Caco-2 (cell line): ENCODE results near the gene MLEC. TPM values are rescaled to one million over a fixed set of nuclear protein-coding genes. Genes with fewer than 3 reads are reported as not detected.

Experiments
- BruUV-seq: library from RNA; stranded (reverse); fragments of 400-500 nt; replicated peaks from 2 replicates; lab custom pipeline; 2021; lab: Mats Ljungman, UMichigan
- CTCF ChIA-PET: fragments of 300-600 bp; sonication (Branson Sonifier 250); formaldehyde crosslinking; loops from one replicate; lab custom pipeline; 2022; ENCODE audit warnings: antibody characterized with exemption; lab: Charles Lee
- POLR2A ChIA-PET: fragments of 300-600 bp; sonication (Branson Sonifier 250); formaldehyde crosslinking; loops from one replicate; lab custom pipeline; 2022; ENCODE audit warnings: antibody characterized with exemption; lab: Charles Lee
- DNase-seq, 2 experiments: peaks; one replicate each; pipeline versions ENCODE4 v3.0.0 to v3.0.0-alpha.2; 2020 to 2022
- H3K27me3 ChIP-seq: replicated peaks from 2 replicates; pipeline ENCODE4 v1.6.0; 2011; ENCODE audit warnings: low read length; ENCODE audit not compliant: control insufficient read depth, insufficient read depth
- H3K36me3 ChIP-seq: 2 replicates; pipeline ENCODE4 v1.5.1; 2011; ENCODE audit warnings: low read length; ENCODE audit not compliant: control insufficient read depth, insufficient read depth
- H3K4me1 ChIP-seq: fragments of 250-450 bp; sonication (Bioruptor Pico); 2 replicates; pipeline ENCODE4 v1.5.1; 2020; ENCODE audit warnings: mild to moderate bottlenecking
- H3K4me3 ChIP-seq: 2 replicates; pipeline ENCODE4 v1.5.1; 2011; ENCODE audit warnings: low read depth, mild to moderate bottlenecking, control low read depth, low read length
- H3K9me3 ChIP-seq: fragments of 250-450 bp; sonication (Bioruptor Pico); 2 replicates; pipeline ENCODE4 v1.5.1; 2020; ENCODE audit warnings: mild to moderate bottlenecking, moderate library complexity
- H3K27ac Mint-ChIP-seq: one replicate; pipeline ENCODE4 v1.8.0; 2022; ENCODE audit warnings: mixed read lengths; ENCODE audit not compliant: unreplicated experiment
- H3K27me3 Mint-ChIP-seq: one replicate; pipeline ENCODE4 v1.8.0; 2022; ENCODE audit warnings: mixed read lengths; ENCODE audit not compliant: insufficient read depth, unreplicated experiment
- H3K36me3 Mint-ChIP-seq: one replicate; pipeline ENCODE4 v1.8.0; 2022; ENCODE audit warnings: mild to moderate bottlenecking, mixed read lengths; ENCODE audit not compliant: insufficient read depth, unreplicated experiment
- H3K4me1 Mint-ChIP-seq: one replicate; pipeline ENCODE4 v1.8.0; 2022; ENCODE audit warnings: low read depth, mixed read lengths; ENCODE audit not compliant: unreplicated experiment
- H3K4me3 Mint-ChIP-seq: one replicate; pipeline ENCODE4 v1.8.0; 2022; ENCODE audit warnings: mild to moderate bottlenecking, moderate library complexity, mixed read lengths; ENCODE audit not compliant: unreplicated experiment
- H3K9me3 Mint-ChIP-seq: one replicate; pipeline ENCODE4 v1.8.0; 2022; ENCODE audit warnings: mixed read lengths; ENCODE audit not compliant: unreplicated experiment
- intact Hi-C: fragments of 100-400 bp; cut with micrococcal nuclease; formaldehyde crosslinking; loops from one replicate; pipeline ENCODE4 v1.10.0; 2022; ENCODE audit not compliant: unreplicated experiment
- total RNA-seq: library from RNA; stranded (reverse); gene quantifications from 2 replicates; pipeline ENCODE4 v1.2.3, GENCODE V29; 2022
- TF ChIP-seq, protein P1 (sequence below), 2 experiments: fragments of 200-600 bp in 1 of 2; IDR thresholded peaks; 1 replicate in 1 of 2; 2 replicates in 1 of 2; pipeline versions ENCODE4 v1.5.1 to v1.8.0; 2011 to 2022; ENCODE audit warnings: antibody characterized with exemption in 1 of 2, control low read depth in 1 of 2, inconsistent platforms in 1 of 2, low read depth in 1 of 2, low read length in 1 of 2, mild to moderate bottlenecking in 1 of 2, moderate library complexity in 1 of 2; ENCODE audit not compliant: insufficient read depth in 1 of 2, severe bottlenecking in 1 of 2, unreplicated experiment in 1 of 2

The MLEC gene
- total RNA-seq, 1 experiment from 2014 or later, result 150 TPM

DNA sequence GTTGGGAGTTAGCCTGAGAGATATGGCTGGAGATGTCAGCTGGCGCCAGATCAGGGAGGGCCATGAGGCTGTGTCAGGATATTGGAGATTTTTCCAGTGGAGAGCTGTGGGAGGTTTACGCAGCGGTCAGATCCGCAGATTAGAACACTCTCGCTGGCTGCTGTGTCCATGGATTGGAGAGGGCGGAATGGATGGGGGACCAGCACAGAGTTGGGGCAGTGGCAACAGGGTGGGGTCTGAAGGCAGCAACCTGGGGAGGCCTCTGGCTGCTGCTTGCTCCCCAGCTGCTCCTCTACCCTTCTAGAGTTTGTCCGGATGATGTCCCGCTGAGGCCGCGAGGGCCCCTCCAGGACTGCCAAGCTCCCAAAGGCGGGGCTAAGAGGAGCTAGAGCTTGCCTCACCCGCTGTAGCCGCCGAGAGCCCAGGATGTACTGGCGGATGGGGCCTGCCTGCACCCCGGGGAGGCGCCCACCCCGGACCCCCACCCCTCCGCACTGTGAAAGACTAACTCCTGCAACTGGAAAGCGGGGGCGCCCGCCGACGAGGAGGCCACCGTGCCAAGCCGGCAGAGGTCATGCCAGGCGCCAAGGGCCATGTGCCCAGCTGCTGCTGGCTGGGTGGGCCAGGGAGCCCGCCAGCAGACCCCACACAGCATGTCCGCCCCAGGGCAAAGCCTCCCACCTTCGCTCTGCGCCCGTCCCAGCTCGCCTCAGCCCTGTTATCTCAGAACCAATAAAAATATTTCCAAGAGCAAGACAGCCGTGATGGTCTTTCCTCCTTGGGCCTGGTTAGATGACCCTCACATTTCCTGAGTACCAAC is 20.2 kb upstream of the MLEC start:
- H3K27ac Mint-ChIP-seq, result no peak overlapping the region
- Histone ChIP-seq H3K4me3 (no peak overlapping the region), H3K36me3 (no peaks in the 10 kb centered on the region), H3K4me1 (no peaks in the 10 kb centered on the region), H3K27me3 (no peaks in the 10 kb centered on the region), H3K9me3 (no peaks in the 10 kb centered on the region)
- H3K4me3 Mint-ChIP-seq, result no peak overlapping the region
- ChIA-PET POLR2A (no interaction called here), CTCF (no interaction called here)
- BruUV-seq, result no TSS peak
- no peaks in the 10 kb centered on the region for H3K36me3 Mint-ChIP-seq
- H3K4me1 Mint-ChIP-seq, result no peaks in the 10 kb centered on the region
- H3K27me3 Mint-ChIP-seq, result no peaks in the 10 kb centered on the region
- H3K9me3 Mint-ChIP-seq, result no peaks in the 10 kb centered on the region
- no peak for DNase-seq
- intact Hi-C loops, result no loop called here
- TF ChIP-seq, protein P1, sequence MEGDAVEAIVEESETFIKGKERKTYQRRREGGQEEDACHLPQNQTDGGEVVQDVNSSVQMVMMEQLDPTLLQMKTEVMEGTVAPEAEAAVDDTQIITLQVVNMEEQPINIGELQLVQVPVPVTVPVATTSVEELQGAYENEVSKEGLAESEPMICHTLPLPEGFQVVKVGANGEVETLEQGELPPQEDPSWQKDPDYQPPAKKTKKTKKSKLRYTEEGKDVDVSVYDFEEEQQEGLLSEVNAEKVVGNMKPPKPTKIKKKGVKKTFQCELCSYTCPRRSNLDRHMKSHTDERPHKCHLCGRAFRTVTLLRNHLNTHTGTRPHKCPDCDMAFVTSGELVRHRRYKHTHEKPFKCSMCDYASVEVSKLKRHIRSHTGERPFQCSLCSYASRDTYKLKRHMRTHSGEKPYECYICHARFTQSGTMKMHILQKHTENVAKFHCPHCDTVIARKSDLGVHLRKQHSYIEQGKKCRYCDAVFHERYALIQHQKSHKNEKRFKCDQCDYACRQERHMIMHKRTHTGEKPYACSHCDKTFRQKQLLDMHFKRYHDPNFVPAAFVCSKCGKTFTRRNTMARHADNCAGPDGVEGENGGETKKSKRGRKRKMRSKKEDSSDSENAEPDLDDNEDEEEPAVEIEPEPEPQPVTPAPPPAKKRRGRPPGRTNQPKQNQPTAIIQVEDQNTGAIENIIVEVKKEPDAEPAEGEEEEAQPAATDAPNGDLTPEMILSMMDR (IDR thresholded peaks at IDR 0.05; ENCODE audit: insufficient read depth in 1 of 2, low read depth in 1 of 2, low read length in 1 of 2, severe bottlenecking in 1 of 2, unreplicated experiment in 1 of 2), result no peak

DNA sequence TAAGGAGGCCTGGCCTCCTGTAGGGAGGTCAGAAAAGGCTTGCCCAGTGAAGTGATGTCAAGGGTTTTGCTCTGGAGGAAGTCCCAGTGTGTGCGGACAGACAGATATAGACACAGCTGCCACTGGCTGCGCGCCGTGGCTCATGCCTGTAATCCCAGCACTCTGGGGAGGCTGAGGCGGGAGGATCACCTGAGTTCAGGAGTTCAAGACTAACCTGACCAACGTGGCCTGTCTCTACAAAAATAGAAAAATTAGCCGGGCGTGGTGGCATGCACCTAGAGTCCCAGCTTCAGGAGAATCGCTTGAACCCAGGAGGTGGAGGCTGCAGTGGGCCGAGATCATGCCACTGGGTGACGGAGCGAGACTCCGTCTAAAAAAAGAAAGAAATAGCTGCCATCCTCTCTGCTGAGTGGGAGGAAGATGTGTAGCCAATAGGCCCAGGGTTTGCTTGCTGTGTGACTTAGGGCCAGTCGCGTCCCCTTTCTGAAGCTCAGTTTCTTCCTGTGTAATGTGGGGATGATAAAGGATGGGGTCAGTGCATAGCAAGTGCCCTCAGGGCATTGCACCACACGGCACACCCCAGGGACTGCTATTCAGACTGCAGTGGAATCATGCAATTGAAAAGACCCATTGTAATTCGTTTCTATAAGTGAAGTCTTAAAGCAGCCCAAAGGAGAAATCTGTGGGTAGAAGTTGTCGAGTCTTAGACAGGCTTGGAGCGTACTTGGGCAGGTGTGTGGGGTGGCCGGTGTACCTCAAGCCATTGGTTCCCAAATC is 18.7 kb upstream of the MLEC start:
- no peaks in the 10 kb centered on the region for H3K4me1 Mint-ChIP-seq
- no peaks in the 10 kb centered on the region for H3K27me3 Mint-ChIP-seq
- H3K4me3 Mint-ChIP-seq, result no peak overlapping the region
- POLR2A ChIA-PET, result no interaction called here
- CTCF ChIA-PET, result interaction anchor here (1.0 kb wide), 1 partner anchor 87 kb away, joined by 3 read pairs; the partner anchor contains the start of gene POP5
- no peak for DNase-seq
- intact Hi-C loops, result no loop called here
- Histone ChIP-seq H3K9me3 (no peaks in the 10 kb centered on the region), H3K36me3 (no peaks in the 10 kb centered on the region), H3K4me1 (no peaks in the 10 kb centered on the region), H3K4me3 (no peak overlapping the region), H3K27me3 (no peaks in the 10 kb centered on the region)
- H3K27ac Mint-ChIP-seq, result no peak overlapping the region
- no TSS peak for BruUV-seq
- H3K36me3 Mint-ChIP-seq, result no peaks in the 10 kb centered on the region
- TF ChIP-seq, protein P1 (IDR thresholded peaks at IDR 0.05; ENCODE audit: insufficient read depth in 1 of 2, low read depth in 1 of 2, low read length in 1 of 2, severe bottlenecking in 1 of 2, unreplicated experiment in 1 of 2), result no peak
- no peaks in the 10 kb centered on the region for H3K9me3 Mint-ChIP-seq
